GM12874 (cell line): Measurements from ENCODE around the gene RAB21.

ENCODE experiments used
- TF ChIP-seq, protein P1 (sequence below): IDR thresholded peaks from 2 replicates; pipeline ENCODE4 v1.5.1; 2011; ENCODE audit warnings: low read depth, mild to moderate bottlenecking, control low read depth, low read length, moderate library complexity; ENCODE audit not compliant: insufficient read depth

RAB21 gene

DNA sequence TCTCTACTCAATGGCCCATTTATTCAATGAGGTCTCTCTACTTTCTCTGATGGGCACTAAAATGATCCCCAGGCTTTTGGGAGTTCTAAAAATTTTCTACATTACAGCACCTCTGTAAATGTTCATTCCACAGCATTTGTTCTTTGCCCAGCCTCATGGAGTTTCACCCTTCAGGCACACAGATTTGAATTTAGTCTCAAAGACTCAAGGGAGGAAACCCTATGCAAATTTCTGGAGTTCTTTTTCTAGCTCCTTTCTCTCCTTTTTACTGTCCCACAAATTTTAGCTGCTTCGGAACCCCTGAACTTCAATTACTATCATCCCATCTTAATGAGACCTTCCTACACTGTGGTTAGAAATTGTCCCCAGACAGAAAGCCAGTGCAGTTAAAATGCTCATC, 17.5 kb upstream of the RAB21 start:
- TF ChIP-seq, protein P1, sequence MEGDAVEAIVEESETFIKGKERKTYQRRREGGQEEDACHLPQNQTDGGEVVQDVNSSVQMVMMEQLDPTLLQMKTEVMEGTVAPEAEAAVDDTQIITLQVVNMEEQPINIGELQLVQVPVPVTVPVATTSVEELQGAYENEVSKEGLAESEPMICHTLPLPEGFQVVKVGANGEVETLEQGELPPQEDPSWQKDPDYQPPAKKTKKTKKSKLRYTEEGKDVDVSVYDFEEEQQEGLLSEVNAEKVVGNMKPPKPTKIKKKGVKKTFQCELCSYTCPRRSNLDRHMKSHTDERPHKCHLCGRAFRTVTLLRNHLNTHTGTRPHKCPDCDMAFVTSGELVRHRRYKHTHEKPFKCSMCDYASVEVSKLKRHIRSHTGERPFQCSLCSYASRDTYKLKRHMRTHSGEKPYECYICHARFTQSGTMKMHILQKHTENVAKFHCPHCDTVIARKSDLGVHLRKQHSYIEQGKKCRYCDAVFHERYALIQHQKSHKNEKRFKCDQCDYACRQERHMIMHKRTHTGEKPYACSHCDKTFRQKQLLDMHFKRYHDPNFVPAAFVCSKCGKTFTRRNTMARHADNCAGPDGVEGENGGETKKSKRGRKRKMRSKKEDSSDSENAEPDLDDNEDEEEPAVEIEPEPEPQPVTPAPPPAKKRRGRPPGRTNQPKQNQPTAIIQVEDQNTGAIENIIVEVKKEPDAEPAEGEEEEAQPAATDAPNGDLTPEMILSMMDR = no peak

DNA sequence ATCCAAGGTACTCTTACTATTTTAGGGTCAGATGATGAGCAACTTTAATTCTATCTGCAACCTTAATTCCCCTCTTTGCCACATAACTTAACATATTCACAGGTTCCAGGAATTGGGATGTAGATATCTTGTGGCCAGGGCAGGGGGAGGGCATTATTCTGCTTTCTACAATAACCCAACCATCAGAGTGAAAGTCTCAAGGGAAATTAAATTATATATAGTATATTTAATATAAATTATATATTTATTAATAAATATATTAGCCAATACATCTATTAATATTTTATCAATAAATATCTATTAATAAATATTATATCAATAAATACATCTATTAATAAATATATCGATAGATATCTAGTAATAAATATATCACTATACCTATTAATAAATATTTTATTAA, 11.7 kb upstream of the RAB21 start:
- TF ChIP-seq, protein P1 = no peak

DNA sequence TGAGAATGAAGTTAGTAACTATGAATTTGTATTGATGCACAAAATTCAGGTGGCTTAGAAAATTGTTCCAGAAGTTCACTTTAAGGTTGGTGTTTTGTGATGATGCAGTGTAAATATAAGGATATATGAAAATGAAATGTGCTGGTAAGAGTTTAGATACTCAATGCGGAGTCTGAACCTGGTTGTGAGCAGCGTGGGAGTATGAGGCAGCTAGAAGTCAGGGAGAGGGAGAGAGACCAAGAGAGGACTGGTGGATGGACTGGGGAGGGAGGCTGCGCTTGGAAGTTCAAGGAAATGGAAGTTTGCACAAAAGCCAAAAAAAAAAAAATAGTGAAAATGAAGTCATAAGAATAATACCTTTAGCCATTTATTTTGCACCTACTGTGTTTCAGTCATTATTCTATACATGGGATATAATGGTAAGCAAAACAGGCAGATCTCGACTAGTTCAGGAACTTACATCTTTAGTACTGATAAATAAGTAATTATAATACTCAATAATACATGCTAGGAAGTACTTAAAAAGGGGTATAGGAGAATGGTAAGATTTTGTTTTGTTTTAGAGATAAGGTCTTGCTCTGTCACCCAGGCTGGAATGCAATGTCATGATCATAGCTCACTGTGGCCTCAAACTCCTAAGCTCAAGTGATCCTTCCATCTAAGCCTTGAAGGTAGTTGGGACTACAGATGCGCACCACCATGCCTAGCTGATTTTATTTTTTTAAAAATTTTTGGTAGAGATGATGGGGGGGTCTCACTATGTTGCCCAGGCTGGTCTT, 10.0 kb upstream of the RAB21 start:
- TF ChIP-seq, protein P1 = no peak

DNA sequence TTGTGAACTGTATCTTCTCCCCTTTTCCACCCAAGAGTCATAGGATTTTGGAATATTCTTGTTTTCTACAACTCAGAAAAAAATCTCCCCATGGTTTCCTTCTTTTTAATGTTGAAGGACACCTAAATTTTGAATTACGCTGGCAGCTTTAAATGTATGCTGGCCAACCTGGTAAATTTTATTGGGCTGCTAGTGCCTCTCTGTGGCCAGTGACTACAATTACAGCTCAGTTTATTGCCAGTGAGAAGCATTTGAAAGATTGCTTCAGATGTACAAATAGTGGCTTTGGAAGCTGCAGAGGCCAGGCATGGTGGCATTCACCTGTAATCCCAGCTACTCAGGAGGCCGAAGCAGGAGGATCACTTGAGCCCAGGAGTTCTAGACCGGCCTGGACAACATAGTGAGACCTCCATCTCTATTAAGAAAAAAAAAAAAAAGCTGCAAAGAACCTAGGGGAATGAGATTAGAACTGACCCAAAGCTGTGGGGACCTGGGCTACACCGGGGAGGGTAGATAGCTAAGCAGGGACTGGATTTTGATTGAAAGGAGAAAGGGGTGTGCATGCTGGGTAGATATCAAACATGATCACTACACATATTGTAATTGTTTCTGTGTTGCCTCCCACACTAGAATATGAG, 7.6 kb upstream of the RAB21 start:
- TF ChIP-seq, protein P1 = peak; percentile 54

DNA sequence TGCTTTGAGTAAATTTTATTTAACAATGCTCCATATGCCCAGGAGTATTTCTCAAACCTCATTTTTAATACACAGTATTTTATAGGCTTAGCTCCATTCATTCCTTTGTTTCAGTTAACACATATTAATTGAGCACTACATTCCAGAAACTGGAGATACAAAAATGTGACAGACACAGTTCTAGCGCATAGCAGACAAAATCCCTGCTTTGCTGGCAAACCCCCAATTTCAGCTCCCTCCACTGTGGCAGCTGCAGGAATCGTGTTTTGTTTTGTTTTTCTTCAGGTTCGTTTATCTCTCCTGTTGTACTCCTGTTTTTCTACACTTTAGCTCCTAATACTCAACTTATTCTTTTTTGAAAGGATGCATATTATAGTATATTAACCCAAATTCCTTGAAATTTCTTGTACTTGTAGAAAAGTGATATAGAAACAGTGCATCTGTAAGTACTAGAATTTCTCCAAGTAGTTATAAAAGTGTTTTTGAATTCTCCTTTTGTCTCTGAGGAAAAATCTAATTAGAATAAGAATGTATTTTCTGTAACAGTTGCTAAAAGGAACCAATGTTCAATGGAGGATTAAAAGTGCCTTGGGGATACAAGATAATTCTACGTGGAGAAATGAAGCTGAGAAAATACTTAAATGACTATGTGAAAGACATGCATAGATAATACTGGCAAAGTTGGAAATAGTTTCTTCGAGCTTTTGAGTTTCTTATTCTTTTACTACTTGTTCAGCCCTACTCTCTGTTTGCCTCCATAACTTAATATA, 6.4 kb upstream of the RAB21 start:
- TF ChIP-seq, protein P1 = no peak

DNA sequence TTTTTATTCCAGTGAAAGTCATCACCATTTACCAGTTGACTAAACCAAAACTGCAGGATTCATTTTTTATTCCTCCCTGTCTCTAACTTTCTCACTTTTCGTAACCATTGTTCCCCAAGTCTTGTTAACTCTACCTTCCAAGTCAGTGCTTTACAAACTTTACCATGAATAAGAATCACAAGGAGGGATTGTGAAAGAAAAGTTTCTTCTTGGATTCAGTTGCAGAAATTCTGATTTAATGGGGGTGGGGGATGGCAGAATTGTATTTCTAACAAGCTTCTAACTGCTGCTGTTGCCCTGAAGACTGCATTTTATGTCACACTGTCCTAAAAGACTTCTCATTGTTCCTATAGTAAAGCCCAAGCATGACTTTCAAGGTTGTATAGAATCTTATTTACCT, 5.0 kb upstream of the RAB21 start:
- TF ChIP-seq, protein P1 = no peak

DNA sequence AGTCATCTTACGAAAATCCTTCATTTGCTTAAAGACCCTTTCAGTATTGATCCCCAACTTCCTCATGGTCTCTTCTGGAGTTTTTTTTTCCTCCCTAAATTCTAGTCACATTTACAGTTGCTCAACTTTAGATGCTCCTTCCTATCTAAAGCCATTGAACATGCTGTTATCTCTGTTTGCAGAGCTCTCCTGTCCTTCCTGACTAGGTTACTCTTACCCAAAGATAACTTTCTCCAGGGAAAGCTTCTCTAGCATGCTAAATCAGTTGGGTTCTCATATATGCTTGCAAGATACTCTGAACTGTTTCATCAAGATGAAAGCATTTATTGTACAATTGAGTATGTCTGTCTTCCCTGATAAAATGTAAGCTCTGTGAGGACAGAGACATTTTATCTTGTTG, 1.8 kb upstream of the RAB21 start:
- TF ChIP-seq, protein P1 = no peak
